PC-9 (cell line): Measurements from ENCODE around the gene RABGGTA. TPM values are rescaled to one million over a fixed set of nuclear protein-coding genes. Genes with fewer than 3 reads are reported as not detected.

Source experiments
- BruUV-seq: library from RNA; stranded (reverse); fragments of 400-500 nt; replicated peaks from 2 replicates; lab custom pipeline; 2021; lab: Mats Ljungman, UMichigan
- CTCF ChIA-PET: fragments of 300-600 bp; sonication (Branson Sonifier 250); formaldehyde crosslinking; loops from one replicate; lab custom pipeline; 2022; ENCODE audit warnings: antibody characterized with exemption; lab: Charles Lee
- POLR2A ChIA-PET: fragments of 300-600 bp; sonication (Branson Sonifier 250); formaldehyde crosslinking; loops from one replicate; lab custom pipeline; 2022; ENCODE audit warnings: antibody characterized with exemption; ENCODE audit not compliant: unreplicated experiment; lab: Charles Lee
- DNase-seq, 2 experiments: peaks; one replicate each; pipeline versions ENCODE4 v3.0.0 to v3.0.0-alpha.2; 2015 to 2022; ENCODE audit warnings: mixed read lengths in 1 of 2
- H2AFZ ChIP-seq: fragments of 200-600 bp; sonication (generic); 2 replicates; pipeline ENCODE4 v1.8.1; 2017; ENCODE audit warnings: antibody characterized with exemption
- H3F3A ChIP-seq: fragments of 200-600 bp; sonication (generic); 2 replicates; pipeline ENCODE4 v1.8.1; 2017; ENCODE audit warnings: antibody characterized with exemption, mild to moderate bottlenecking, low read depth; ENCODE audit not compliant: insufficient read depth
- H3K27ac ChIP-seq: fragments of 200-600 bp; sonication (generic); 2 replicates; pipeline ENCODE4 v1.6.1; 2016; ENCODE audit warnings: mixed run types
- H3K27me3 ChIP-seq: fragments of 200-600 bp; sonication (generic); 2 replicates; pipeline ENCODE4 v1.6.1; 2016; ENCODE audit warnings: low read depth, mixed run types; ENCODE audit not compliant: insufficient read depth
- H3K36me3 ChIP-seq: fragments of 200-600 bp; sonication (generic); 2 replicates; pipeline ENCODE4 v1.6.1; 2016; ENCODE audit warnings: low read depth, mixed run types
- H3K4me1 ChIP-seq: fragments of 200-600 bp; sonication (generic); replicated peaks from 2 replicates; pipeline ENCODE4 v1.6.1; 2016; ENCODE audit warnings: mixed run types; ENCODE audit not compliant: insufficient read depth
- H3K4me2 ChIP-seq: fragments of 200-600 bp; sonication (generic); 2 replicates; pipeline ENCODE4 v1.6.1; 2017; ENCODE audit warnings: mixed run types
- H3K4me3 ChIP-seq: fragments of 200-600 bp; sonication (generic); 2 replicates; pipeline ENCODE4 v1.6.1; 2016; ENCODE audit warnings: mixed run types
- H3K79me2 ChIP-seq: fragments of 200-600 bp; sonication (generic); 2 replicates; pipeline ENCODE4 v1.6.1; 2017; ENCODE audit warnings: low read depth, mixed run types
- H3K9me2 ChIP-seq: fragments of 200-600 bp; sonication (generic); 2 replicates; pipeline ENCODE4 v1.8.1; 2017; ENCODE audit warnings: mild to moderate bottlenecking; ENCODE audit not compliant: insufficient read depth
- H3K9me3 ChIP-seq: fragments of 200-600 bp; sonication (generic); 2 replicates; pipeline ENCODE4 v1.8.1; 2016; ENCODE audit warnings: low read depth; ENCODE audit not compliant: insufficient read depth
- H4K20me1 ChIP-seq: fragments of 200-600 bp; sonication (generic); 2 replicates; pipeline ENCODE4 v1.8.1; 2017; ENCODE audit not compliant: insufficient read depth
- EZH2 ChIP-seq: fragments of 200-600 bp; sonication (generic); IDR thresholded peaks from 2 replicates; pipeline ENCODE4 v1.8.0; 2017; ENCODE audit warnings: antibody characterized with exemption, low read depth
- intact Hi-C: fragments of 100-400 bp; cut with micrococcal nuclease; formaldehyde crosslinking; loops from one replicate; pipeline ENCODE4 v1.10.0; 2022; ENCODE audit not compliant: unreplicated experiment
- total RNA-seq: library from RNA; stranded (reverse); gene quantifications from 2 replicates; pipeline ENCODE4 v1.2.3, GENCODE V29; 2021
- TF ChIP-seq, protein P1 (sequence below): fragments of 200-600 bp; sonication (generic); conservative IDR thresholded peaks from 2 replicates; pipeline ENCODE4 v1.6.1; 2017; ENCODE audit warnings: mixed run types, antibody characterized with exemption, mild to moderate bottlenecking, moderate library complexity

The RABGGTA gene
- total RNA-seq, 1 experiment from 2014 or later, result 25.2 TPM

DNA sequence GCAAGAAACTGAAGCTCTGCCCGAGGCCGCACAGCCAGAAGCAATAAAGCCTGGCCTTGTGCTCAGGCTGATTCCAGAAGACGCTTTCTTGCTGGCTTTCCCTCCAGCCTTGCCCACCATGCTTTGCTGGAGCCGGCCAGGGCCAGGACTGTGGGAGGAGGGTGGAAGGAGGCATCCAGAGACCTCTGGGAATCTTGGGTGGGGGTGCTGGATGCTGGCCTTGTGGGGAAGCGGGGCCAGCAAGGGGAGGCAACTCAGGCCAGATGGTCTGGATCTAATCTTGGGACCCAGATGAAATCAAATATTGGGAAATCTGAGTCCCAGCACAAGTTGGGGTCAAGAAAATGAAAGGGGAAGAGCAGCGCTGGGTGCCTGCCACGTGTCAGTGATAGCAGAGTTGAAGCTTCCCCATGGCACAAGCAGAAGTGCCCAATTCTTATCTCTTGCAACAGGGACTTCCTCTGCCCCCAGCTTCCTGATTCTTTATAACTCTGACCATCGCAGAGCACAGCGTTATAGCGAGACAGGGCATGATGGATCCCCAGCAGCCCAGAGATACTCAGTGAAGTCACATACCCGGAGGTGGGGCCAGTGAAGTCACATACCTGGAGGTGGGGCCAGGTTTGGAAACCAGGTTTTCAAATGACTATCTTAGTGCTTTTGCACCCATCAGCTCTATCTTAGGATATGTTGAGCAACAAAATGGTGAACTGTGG, 6.4 kb upstream of the RABGGTA start:
- no peaks in the 10 kb centered on the region for H3K27me3 ChIP-seq
- no peak overlapping the region for H3K27ac ChIP-seq
- ChIA-PET POLR2A (no interaction called here), CTCF (no interaction called here)
- no peaks in the 10 kb centered on the region for H3K79me2 ChIP-seq
- H3K4me2 ChIP-seq, result no peak overlapping the region
- H3K9me3 ChIP-seq, result no peaks in the 10 kb centered on the region
- BruUV-seq, result no TSS peak
- H3K4me3 ChIP-seq, result no peak overlapping the region
- intact Hi-C loops, result no loop called here
- TF ChIP-seq, protein P1, sequence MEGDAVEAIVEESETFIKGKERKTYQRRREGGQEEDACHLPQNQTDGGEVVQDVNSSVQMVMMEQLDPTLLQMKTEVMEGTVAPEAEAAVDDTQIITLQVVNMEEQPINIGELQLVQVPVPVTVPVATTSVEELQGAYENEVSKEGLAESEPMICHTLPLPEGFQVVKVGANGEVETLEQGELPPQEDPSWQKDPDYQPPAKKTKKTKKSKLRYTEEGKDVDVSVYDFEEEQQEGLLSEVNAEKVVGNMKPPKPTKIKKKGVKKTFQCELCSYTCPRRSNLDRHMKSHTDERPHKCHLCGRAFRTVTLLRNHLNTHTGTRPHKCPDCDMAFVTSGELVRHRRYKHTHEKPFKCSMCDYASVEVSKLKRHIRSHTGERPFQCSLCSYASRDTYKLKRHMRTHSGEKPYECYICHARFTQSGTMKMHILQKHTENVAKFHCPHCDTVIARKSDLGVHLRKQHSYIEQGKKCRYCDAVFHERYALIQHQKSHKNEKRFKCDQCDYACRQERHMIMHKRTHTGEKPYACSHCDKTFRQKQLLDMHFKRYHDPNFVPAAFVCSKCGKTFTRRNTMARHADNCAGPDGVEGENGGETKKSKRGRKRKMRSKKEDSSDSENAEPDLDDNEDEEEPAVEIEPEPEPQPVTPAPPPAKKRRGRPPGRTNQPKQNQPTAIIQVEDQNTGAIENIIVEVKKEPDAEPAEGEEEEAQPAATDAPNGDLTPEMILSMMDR, result no peak
- no peak for TF ChIP-seq EZH2
- no peaks in the 10 kb centered on the region for H4K20me1 ChIP-seq
- H3K9me2 ChIP-seq, result no peaks in the 10 kb centered on the region
- no peak for DNase-seq
- no peaks in the 10 kb centered on the region for H3K36me3 ChIP-seq
- H3K4me1 ChIP-seq, result peaks cover 20% of the 10 kb centered on the region
- H2AFZ ChIP-seq, result no peak overlapping the region
- H3F3A ChIP-seq, result peaks cover 21% of the 10 kb centered on the region

DNA sequence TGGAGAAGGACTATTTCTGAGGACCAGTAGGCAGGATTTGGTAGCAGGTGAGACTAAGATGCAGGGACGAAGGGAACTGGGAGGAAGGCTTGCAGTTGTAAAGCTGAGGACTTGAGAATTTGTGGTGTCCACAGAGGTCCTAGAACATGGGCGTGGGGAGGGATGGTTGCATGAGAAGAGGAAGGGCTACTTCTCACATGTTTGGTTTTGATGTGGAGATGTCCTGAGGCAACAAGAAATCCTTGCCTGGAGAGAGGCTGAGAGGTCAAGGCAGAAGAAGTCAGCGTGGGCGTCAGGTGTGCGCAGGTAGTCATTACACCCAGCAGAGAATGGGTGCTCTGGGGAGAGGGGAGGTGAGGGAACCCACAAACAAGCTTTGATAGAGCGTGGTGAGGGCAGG, 5.7 kb upstream of the RABGGTA start:
- no peaks in the 10 kb centered on the region for H3K9me2 ChIP-seq
- DNase-seq, result no peak
- no peak overlapping the region for H3K4me2 ChIP-seq
- no peaks in the 10 kb centered on the region for H4K20me1 ChIP-seq
- H3K27ac ChIP-seq, result no peak overlapping the region
- H3K79me2 ChIP-seq, result no peaks in the 10 kb centered on the region
- H3F3A ChIP-seq, result peaks cover 26% of the 10 kb centered on the region
- H2AFZ ChIP-seq, result no peak overlapping the region
- TF ChIP-seq EZH2, result no peak
- TF ChIP-seq, protein P1, result no peak
- H3K4me1 ChIP-seq, result peaks cover 22% of the 10 kb centered on the region
- BruUV-seq, result no TSS peak
- no peaks in the 10 kb centered on the region for H3K36me3 ChIP-seq
- intact Hi-C loops, result no loop called here
- ChIA-PET POLR2A (no interaction called here), CTCF (no interaction called here)
- H3K27me3 ChIP-seq, result no peaks in the 10 kb centered on the region
- no peak overlapping the region for H3K4me3 ChIP-seq
- no peaks in the 10 kb centered on the region for H3K9me3 ChIP-seq

DNA sequence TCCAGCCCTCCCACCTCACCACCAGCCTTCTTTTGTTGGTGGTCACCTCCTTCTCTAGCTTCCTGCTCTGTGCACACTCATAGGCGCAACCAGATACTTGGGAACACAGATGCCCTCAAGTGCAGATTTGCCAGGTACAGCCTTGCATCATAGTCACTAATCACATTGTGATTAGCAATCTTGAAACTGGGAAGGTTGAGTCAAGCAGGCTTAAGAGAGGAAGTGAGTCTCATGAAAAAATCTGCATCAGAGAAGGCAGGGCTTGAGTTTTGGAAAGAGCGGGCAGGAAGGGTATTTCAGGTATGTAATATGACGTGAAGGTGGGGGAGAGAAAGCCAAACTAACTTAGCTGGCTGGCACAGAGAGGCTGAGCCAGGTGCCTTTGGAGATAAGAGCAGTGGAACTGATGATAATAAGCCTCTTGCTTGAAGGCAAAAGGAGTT, 2.7 kb upstream of the RABGGTA start:
- ChIA-PET CTCF (interaction anchor here (0.6 to 1.0 kb wide), 4 partner anchors 11 to 180 kb away, joined by 3 to 4 read pairs (median 4); partner anchors contain the start of genes PCK2, TGM1 and TINF2), POLR2A (no interaction called here)
- Histone ChIP-seq H2AFZ (no peak overlapping the region), H3K9me2 (no peaks in the 10 kb centered on the region), H3K27me3 (no peaks in the 10 kb centered on the region), H3K9me3 (no peaks in the 10 kb centered on the region), H3K36me3 (no peaks in the 10 kb centered on the region), H3K27ac (peak overlapping the region; percentile 75), H3K4me2 (peak overlapping the region; percentile 55), H3K79me2 (no peaks in the 10 kb centered on the region), H3K4me3 (no peak overlapping the region), H3F3A (peaks cover 25% of the 10 kb centered on the region), H3K4me1 (peaks cover 24% of the 10 kb centered on the region), H4K20me1 (no peaks in the 10 kb centered on the region)
- no TSS peak for BruUV-seq
- DNase-seq, result peak; percentile 41 to 86
- intact Hi-C loops, result loop anchor here (2.0 kb wide), 1 partner anchor 31 kb away; the partner anchor contains the start of gene TINF2
- TF ChIP-seq, protein P1, result no peak
- TF ChIP-seq EZH2, result no peak
